Measurements from ENCODE around the gene DYNC1I1. TPM values are rescaled to one million over a fixed set of nuclear protein-coding genes. Genes with fewer than 3 reads are reported as not detected.

The DYNC1I1 gene
- polyA plus RNA-seq, 1 of the 3 experiments (the other 2 are of a cell fraction): 0.05 TPM

DNA sequence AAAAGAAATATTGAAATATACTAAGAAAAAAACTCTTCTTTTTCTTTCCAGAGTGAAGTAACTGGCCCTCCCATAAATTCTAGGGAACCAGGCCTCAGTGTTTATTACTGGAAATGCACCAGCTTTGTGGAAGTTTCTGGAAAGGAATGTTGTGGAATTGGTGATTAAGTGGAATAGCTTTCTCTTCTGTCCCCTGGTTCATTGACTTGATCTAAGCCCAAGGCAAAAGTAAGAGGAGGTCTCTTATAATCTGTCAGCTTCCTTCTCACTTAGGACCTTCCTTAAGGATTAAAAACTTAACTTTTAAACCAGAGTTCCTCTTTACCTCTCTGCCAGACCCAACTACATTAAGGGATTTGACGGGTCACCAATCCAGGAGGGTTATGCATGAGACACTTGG lies 283.4 kb downstream of the DYNC1I1 start (continued):
- no peak for TF ChIP-seq TEAD4 (IDR thresholded peaks at IDR 0.05; ENCODE audit: borderline replicate concordance, insufficient read depth)
- no peak for TF ChIP-seq RAD21 (IDR thresholded peaks at IDR 0.05; ENCODE audit: low read length)
- no peak for TF ChIP-seq RFX5 (IDR thresholded peaks at IDR 0.05; ENCODE audit: low read length)
- no peak for TF ChIP-seq RXRA (IDR thresholded peaks at IDR 0.05; ENCODE audit: borderline replicate concordance, low read depth)
- no peak for TF ChIP-seq EP300 (IDR thresholded peaks at IDR 0.05; ENCODE audit: borderline replicate concordance in 1 of 2, low read depth in 1 of 2, low read length in 1 of 2)
- TF ChIP-seq, protein P1, sequence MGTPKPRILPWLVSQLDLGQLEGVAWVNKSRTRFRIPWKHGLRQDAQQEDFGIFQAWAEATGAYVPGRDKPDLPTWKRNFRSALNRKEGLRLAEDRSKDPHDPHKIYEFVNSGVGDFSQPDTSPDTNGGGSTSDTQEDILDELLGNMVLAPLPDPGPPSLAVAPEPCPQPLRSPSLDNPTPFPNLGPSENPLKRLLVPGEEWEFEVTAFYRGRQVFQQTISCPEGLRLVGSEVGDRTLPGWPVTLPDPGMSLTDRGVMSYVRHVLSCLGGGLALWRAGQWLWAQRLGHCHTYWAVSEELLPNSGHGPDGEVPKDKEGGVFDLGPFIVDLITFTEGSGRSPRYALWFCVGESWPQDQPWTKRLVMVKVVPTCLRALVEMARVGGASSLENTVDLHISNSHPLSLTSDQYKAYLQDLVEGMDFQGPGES (IDR thresholded peaks at IDR 0.05; ENCODE audit: low read depth, low read length): no peak
- no peak for TF ChIP-seq SMC3 (IDR thresholded peaks at IDR 0.05; ENCODE audit: low read depth, low read length)
- TF ChIP-seq ELF1 (IDR thresholded peaks at IDR 0.05): no peak

DNA sequence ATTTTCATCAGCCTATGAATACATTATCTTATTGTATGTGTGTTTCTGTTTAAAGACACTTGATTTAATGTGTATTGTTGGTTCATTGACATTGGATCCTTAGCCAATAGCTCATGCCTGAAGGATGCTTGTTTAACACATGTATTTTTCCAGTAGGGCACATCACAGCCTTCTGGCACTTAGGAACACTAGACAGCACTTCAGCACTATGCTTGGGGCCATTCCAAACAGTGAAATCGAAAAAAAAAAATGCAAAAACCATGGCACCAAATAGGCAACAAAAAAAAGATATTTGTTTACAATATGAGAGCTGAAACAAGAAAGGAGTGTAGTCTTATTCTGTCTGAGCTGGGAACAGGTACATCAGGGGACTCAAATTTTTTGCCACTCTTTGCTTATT lies 286.7 kb downstream of the DYNC1I1 start:
- no peak overlapping the region for H3K27ac ChIP-seq (ENCODE audit: low read depth in 2 of 2, low read length in 1 of 2)
- ChIA-PET POLR2A (no interaction called here), CTCF (interaction anchor here (1.1 to 1.5 kb wide), 4 partner anchors 17 to 969 kb away, joined by 3 to 7 read pairs (median 3); partner anchors contain the start of gene DLX5)
- H3K27me3 ChIP-seq (ENCODE audit: insufficient read depth): peaks cover 18% of the 10 kb centered on the region; the same call in 1 of the 2 replicates
- WGBS (ENCODE audit: low lambda C conversion rate): 4% methylated on average over 1 of the region's 1 CpG
- no peak overlapping the region for H3K4me2 ChIP-seq
- peaks cover 0 to 14% of the 10 kb centered on the region in 2 experiments; a peak in 2 of 4 replicates for H3K4me1 ChIP-seq (ENCODE audit: control insufficient read depth in 1 of 2, insufficient read depth in 2 of 2, low read depth in 1 of 2, low read length in 1 of 2)
- no peaks in the 10 kb centered on the region for H3K36me3 ChIP-seq (replicated peaks in 1 of 2; ENCODE audit: control insufficient read depth in 1 of 2, insufficient read depth in 2 of 2, low read length in 1 of 2)
- H3K9me3 ChIP-seq: no peaks in the 10 kb centered on the region
- H3F3A ChIP-seq (replicated peaks; ENCODE audit: insufficient read depth): no peaks in the 10 kb centered on the region
- no peaks in the 10 kb centered on the region for H4K20me1 ChIP-seq (ENCODE audit: insufficient read depth)
- H3K4me3 ChIP-seq (ENCODE audit: low read depth in 2 of 2, low read length in 1 of 2): no peak overlapping the region
- DNase-seq: no peak
- H2AFZ ChIP-seq (ENCODE audit: low read depth): no peak overlapping the region
- no peaks in the 10 kb centered on the region for H3K9me2 ChIP-seq
- H3K9ac ChIP-seq: no peak overlapping the region
- H3K79me2 ChIP-seq (ENCODE audit: insufficient read depth): no peaks in the 10 kb centered on the region
- TF ChIP-seq, protein P2, sequence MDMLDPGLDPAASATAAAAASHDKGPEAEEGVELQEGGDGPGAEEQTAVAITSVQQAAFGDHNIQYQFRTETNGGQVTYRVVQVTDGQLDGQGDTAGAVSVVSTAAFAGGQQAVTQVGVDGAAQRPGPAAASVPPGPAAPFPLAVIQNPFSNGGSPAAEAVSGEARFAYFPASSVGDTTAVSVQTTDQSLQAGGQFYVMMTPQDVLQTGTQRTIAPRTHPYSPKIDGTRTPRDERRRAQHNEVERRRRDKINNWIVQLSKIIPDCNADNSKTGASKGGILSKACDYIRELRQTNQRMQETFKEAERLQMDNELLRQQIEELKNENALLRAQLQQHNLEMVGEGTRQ (IDR thresholded peaks at IDR 0.05; ENCODE audit: borderline replicate concordance, low read depth, low read length): no peak
- TF ChIP-seq, protein P3, sequence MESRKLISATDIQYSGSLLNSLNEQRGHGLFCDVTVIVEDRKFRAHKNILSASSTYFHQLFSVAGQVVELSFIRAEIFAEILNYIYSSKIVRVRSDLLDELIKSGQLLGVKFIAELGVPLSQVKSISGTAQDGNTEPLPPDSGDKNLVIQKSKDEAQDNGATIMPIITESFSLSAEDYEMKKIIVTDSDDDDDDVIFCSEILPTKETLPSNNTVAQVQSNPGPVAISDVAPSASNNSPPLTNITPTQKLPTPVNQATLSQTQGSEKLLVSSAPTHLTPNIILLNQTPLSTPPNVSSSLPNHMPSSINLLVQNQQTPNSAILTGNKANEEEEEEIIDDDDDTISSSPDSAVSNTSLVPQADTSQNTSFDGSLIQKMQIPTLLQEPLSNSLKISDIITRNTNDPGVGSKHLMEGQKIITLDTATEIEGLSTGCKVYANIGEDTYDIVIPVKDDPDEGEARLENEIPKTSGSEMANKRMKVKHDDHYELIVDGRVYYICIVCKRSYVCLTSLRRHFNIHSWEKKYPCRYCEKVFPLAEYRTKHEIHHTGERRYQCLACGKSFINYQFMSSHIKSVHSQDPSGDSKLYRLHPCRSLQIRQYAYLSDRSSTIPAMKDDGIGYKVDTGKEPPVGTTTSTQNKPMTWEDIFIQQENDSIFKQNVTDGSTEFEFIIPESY (IDR thresholded peaks at IDR 0.05; ENCODE audit: borderline replicate concordance, low read depth): no peak

DNA sequence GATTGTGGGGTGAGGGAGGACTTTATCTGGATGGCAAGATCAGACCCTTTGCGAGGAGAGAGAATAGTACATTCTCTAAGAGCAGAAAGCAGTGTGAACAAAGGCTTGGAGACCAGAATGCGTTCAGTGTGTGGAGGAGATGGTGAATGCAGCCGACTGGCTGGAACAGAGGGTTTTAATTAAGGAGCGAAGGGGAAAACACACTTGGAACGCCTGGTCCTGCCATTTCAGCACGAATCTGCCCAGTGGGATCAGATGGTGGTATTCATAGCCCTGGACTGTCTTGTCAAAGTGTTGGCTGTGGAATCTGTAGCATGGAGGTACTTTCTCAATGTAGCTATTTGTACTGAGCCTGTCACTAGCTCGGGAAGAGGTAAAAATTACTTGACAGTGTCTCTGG lies 288.7 kb downstream of the DYNC1I1 start:
- no peaks in the 10 kb centered on the region for H3K9me2 ChIP-seq
- H3K9me3 ChIP-seq: no peaks in the 10 kb centered on the region
- H3K4me2 ChIP-seq: no peak overlapping the region
- H3K36me3 ChIP-seq (replicated peaks in 1 of 2; ENCODE audit: control insufficient read depth in 1 of 2, insufficient read depth in 2 of 2, low read length in 1 of 2): no peaks in the 10 kb centered on the region
- WGBS (ENCODE audit: low lambda C conversion rate): 25% methylated on average over 7 of the region's 7 CpGs
- CTCF ChIA-PET: interaction anchor here (1.0 to 1.1 kb wide), 3 partner anchors 10 to 145 kb away, joined by 3 to 4 read pairs (median 3); no protein-coding TSS in a partner anchor
- 0 out of 2 replicates have a peak, but pooled peaks have one; percentile 27 for TF ChIP-seq FOXJ3 (CRISPR knock-in tag; IDR thresholded peaks at IDR 0.05)
- peak; percentile 49; the same call in 1 of the 2 replicates for TF ChIP-seq RCOR1 (IDR thresholded peaks at IDR 0.05; ENCODE audit: low read length)
- no peak for TF ChIP-seq GABPA (IDR thresholded peaks at IDR 0.05; ENCODE audit: low read depth)
- H3K4me1 ChIP-seq (ENCODE audit: control insufficient read depth in 1 of 2, insufficient read depth in 2 of 2, low read depth in 1 of 2, low read length in 1 of 2): peaks cover 0 to 14% of the 10 kb centered on the region in 2 experiments; a peak in 2 of 4 replicates
- 0 out of 4 replicates have a peak overlapping the region, but pooled peaks of 1 of the 2 experiments have one; percentile 50 for H3K27ac ChIP-seq (ENCODE audit: low read depth in 2 of 2, low read length in 1 of 2)
- H2AFZ ChIP-seq (ENCODE audit: low read depth): no peak overlapping the region
- H3K27me3 ChIP-seq (ENCODE audit: insufficient read depth): peaks cover 18% of the 10 kb centered on the region; the same call in 1 of the 2 replicates
- H3K4me3 ChIP-seq (ENCODE audit: low read depth in 2 of 2, low read length in 1 of 2): no peak overlapping the region
- H4K20me1 ChIP-seq (ENCODE audit: insufficient read depth): no peaks in the 10 kb centered on the region
- H3K79me2 ChIP-seq (ENCODE audit: insufficient read depth): no peaks in the 10 kb centered on the region
- POLR2A ChIA-PET: no interaction called here
- H3K9ac ChIP-seq: no peak overlapping the region
- no peaks in the 10 kb centered on the region for H3F3A ChIP-seq (replicated peaks; ENCODE audit: insufficient read depth)
- DNase-seq: peak; percentile 63
